Uterus (tissue), 4 donors: ENCODE data around the gene TRIO. TPM values are rescaled to one million over a fixed set of nuclear protein-coding genes. Genes with fewer than 3 reads are reported as not detected.

Experiments
- DNase-seq, 2 donors: peaks; one replicate each; pipeline ENCODE4 v3.0.0-alpha.2; 2019 to 2020
- H3K27ac ChIP-seq, 2 donors: fragments of 200-600 bp; sonication (generic); 1 replicate in 1 of 2; 2 replicates in 1 of 2; pipeline ENCODE4 v1.5.1; 2016 to 2018
- H3K27me3 ChIP-seq, 2 donors: fragments of 200-600 bp; sonication (generic); one replicate each; pipeline ENCODE4 v1.5.1; 2018 to 2019; ENCODE audit warnings: control low read depth in 1 of 2
- H3K36me3 ChIP-seq, 2 donors: fragments of 200-600 bp; sonication (generic); one replicate each; pipeline ENCODE4 v1.5.1; 2019; ENCODE audit warnings: control low read depth in 1 of 2
- H3K4me1 ChIP-seq, 2 donors: fragments of 200-600 bp; sonication (generic); one replicate each; pipeline ENCODE4 v1.5.1; 2018 to 2019; ENCODE audit warnings: control low read depth in 1 of 2
- H3K4me3 ChIP-seq, 2 donors: fragments of 200-600 bp; sonication (generic); 1 replicate in 1 of 2; 2 replicates in 1 of 2; pipeline ENCODE4 v1.5.1; 2018 to 2019; ENCODE audit warnings: mild to moderate bottlenecking in 1 of 2
- H3K9me3 ChIP-seq, 2 donors: fragments of 200-600 bp; sonication (generic); one replicate each; pipeline ENCODE4 v1.5.1; 2019; ENCODE audit warnings: control low read depth in 1 of 2
- CTCF ChIP-seq, 4 experiments: fragments of 200-600 bp in 2 of 4; fragments of 450-650 bp in 2 of 4; sonication (generic) in 2 of 4; IDR thresholded peaks; one replicate each; pipeline ENCODE4 v1.5.1; 2016 to 2019; ENCODE audit warnings: antibody characterized with exemption in 4 of 4, mild to moderate bottlenecking in 2 of 4, moderate library complexity in 1 of 4
- POLR2A ChIP-seq, 2 donors: fragments of 450-650 bp; IDR thresholded peaks; one replicate each; pipeline ENCODE4 v1.6.1; 2016; ENCODE audit warnings: antibody characterized with exemption in 2 of 2, mild to moderate bottlenecking in 1 of 2, moderate library complexity in 1 of 2
- intact Hi-C: fragments of 100-400 bp; cut with DNase I; formaldehyde crosslinking; loops from one replicate; pipeline ENCODE4 v1.15.1; 2023; ENCODE audit warnings: low total_unique reads
- total RNA-seq, 4 donors: library from RNA; depleted of rRNA in 3 of 4; stranded (reverse); fragments of >200 nt in 3 of 4; gene quantifications; one replicate each; pipeline versions ENCODE4 v1.1.0 to v1.2.4, GENCODE V29; 2014 to 2023
- donor health status: DM: yes; HTN: yes; CAD: no.

TRIO gene
- total RNA-seq, 4 donors from 2014 or later: 93.5 to 234 (median 207) TPM

- Histone ChIP-seq H3K4me3 (no peak overlapping the region), H3K9me3 (no peaks in the 10 kb centered on the region), H3K27me3 (no peaks in the 10 kb centered on the region), H3K36me3 (no peaks in the 10 kb centered on the region), H3K4me1 (no peaks in the 10 kb centered on the region), H3K27ac (no peak overlapping the region)
- intact Hi-C loops: no loop called here
- TF ChIP-seq CTCF (IDR thresholded peaks at IDR 0.05): no peak
- no peak for TF ChIP-seq POLR2A (IDR thresholded peaks at IDR 0.05)
- DNase-seq: no peak
Observed at GRCh38 chr5:14310901-14311300, 167.8 kb downstream of the TRIO start.

GRCh38 chr5:14313986-14314690 lies 171.0 kb downstream of the TRIO start:
- Histone ChIP-seq H3K27ac (no peak overlapping the region), H3K9me3 (no peaks in the 10 kb centered on the region), H3K4me1 (no peaks in the 10 kb centered on the region), H3K36me3 (no peaks in the 10 kb centered on the region), H3K27me3 (no peaks in the 10 kb centered on the region), H3K4me3 (no peak overlapping the region)
- TF ChIP-seq CTCF (IDR thresholded peaks at IDR 0.05): no peak
- no peak for TF ChIP-seq POLR2A (IDR thresholded peaks at IDR 0.05)
- DNase-seq: no peak
- intact Hi-C loops: no loop called here

- Histone ChIP-seq H3K4me3 (no peak overlapping the region), H3K36me3 (no peaks in the 10 kb centered on the region), H3K9me3 (no peaks in the 10 kb centered on the region), H3K4me1 (no peaks in the 10 kb centered on the region), H3K27ac (no peak overlapping the region), H3K27me3 (no peaks in the 10 kb centered on the region)
- no peak for DNase-seq
- intact Hi-C loops: no loop called here
- TF ChIP-seq POLR2A (IDR thresholded peaks at IDR 0.05): no peak
Observed at GRCh38 chr5:14316471-14316870, 173.3 kb downstream of the TRIO start.

GRCh38 chr5:14319102-14319501 lies 176.0 kb downstream of the TRIO start:
- Histone ChIP-seq H3K4me3 (no peak overlapping the region), H3K4me1 (no peaks in the 10 kb centered on the region), H3K36me3 (no peaks in the 10 kb centered on the region), H3K27ac (no peak overlapping the region), H3K27me3 (no peaks in the 10 kb centered on the region), H3K9me3 (no peaks in the 10 kb centered on the region)
- intact Hi-C loops: no loop called here
- no peak for DNase-seq
- TF ChIP-seq POLR2A (IDR thresholded peaks at IDR 0.05) (no peak), CTCF (IDR thresholded peaks at IDR 0.05) (no peak)

- intact Hi-C loops: no loop called here
- no peaks in the 10 kb centered on the region for H3K9me3 ChIP-seq
- no peaks in the 10 kb centered on the region for H3K4me1 ChIP-seq
- H3K27me3 ChIP-seq: no peaks in the 10 kb centered on the region
- H3K27ac ChIP-seq: no peak overlapping the region
- no peaks in the 10 kb centered on the region for H3K36me3 ChIP-seq
- no peak overlapping the region for H3K4me3 ChIP-seq
- no peak for DNase-seq
- TF ChIP-seq POLR2A (IDR thresholded peaks at IDR 0.05) (no peak), CTCF (IDR thresholded peaks at IDR 0.05) (no peak)
Observed at GRCh38 chr5:14321936-14322335, 178.8 kb downstream of the TRIO start.
